ENCODE results near the gene TMEM209. TPM values are rescaled to one million over a fixed set of nuclear protein-coding genes. Genes with fewer than 3 reads are reported as not detected.

Gene TMEM209
- total RNA-seq, 2 donors from 2014 or later: 11.9 to 21.5 TPM

DNA sequence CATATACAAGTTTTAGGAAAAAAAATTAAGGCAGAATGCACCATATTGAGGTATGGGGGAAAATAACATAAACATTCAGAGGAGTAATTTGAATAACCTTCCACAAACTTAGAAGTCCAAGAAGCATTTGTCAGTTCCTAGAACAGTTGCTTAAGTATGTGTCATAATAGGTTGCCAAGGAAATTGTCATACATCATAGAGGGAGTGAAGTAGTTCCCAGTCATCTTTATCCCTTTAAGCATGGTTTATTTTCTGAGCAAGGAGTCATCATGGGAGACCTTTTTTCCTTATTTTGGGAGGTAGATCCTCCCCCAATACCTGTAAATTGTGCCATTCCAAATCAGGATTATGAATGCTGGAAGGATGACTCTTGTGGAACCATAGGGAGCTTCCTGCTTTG is 2.4 kb upstream of the TMEM209 start, which contains the start of gene SSMEM1:
Gene SSMEM1, plus strand, starts transcription at position 219 of the 400 bp plus-strand sequence. Its CDS starts 51 bp downstream, at position 270.
- H3K27me3 ChIP-seq (replicated peaks; ENCODE audit: insufficient read depth): no peaks in the 10 kb centered on the region
- H3K4me3 ChIP-seq: no peak within 1 kb of the TSS
- no peaks in the 10 kb centered on the region for H3K9me3 ChIP-seq
- intact Hi-C loops (cut with DNase I): no loop called here
- no peaks in the 10 kb centered on the region for H3K36me3 ChIP-seq
- H3K4me1 ChIP-seq (replicated peaks): no peaks in the 10 kb centered on the region
- no peak for DNase-seq (ENCODE audit: low spot score)
- TF ChIP-seq POLR2A (IDR thresholded peaks at IDR 0.05) (no peak), POLR2AphosphoS5 (IDR thresholded peaks at IDR 0.05) (no peak), CTCF (IDR thresholded peaks at IDR 0.05) (no peak)
- H3K27ac ChIP-seq: no peak within 1 kb of the TSS

DNA sequence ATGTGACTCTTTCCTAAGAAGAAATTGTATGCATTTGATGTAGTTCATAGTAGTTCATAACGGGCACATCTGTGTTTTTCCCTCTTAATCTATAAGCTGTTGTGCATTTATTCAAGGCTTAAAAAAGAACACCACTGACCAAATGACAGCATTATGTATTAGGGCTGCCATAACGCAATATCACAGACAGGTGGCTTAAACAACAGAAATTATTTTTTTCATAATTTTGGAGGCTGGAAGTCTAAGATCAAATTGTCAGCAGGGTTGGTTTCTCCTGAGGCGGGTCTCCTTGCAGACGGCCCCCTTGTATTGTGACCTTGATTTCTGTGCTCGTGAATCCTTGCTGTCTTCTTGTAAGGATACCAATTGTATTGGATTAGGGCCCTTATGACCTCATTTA is 1.8 kb upstream of the TMEM209 start:
- no peaks in the 10 kb centered on the region for H3K36me3 ChIP-seq
- no peak overlapping the region for H3K27ac ChIP-seq
- no peak for TF ChIP-seq CTCF (IDR thresholded peaks at IDR 0.05)
- TF ChIP-seq POLR2A (IDR thresholded peaks at IDR 0.05): no peak
- TF ChIP-seq POLR2AphosphoS5 (IDR thresholded peaks at IDR 0.05): no peak
- 86% methylated on average over 5 of the region's 5 CpGs for WGBS
- H3K27me3 ChIP-seq (replicated peaks; ENCODE audit: insufficient read depth): no peaks in the 10 kb centered on the region
- H3K4me3 ChIP-seq: no peak overlapping the region
- intact Hi-C loops (cut with DNase I): no loop called here
- no peak for DNase-seq (ENCODE audit: low spot score)
- no peaks in the 10 kb centered on the region for H3K9me3 ChIP-seq
- no peaks in the 10 kb centered on the region for H3K4me1 ChIP-seq (replicated peaks)

GRCh38 chr7:130201796-130202195 is 3.4 kb downstream of the TMEM209 start:
- no peaks in the 10 kb centered on the region for H3K27me3 ChIP-seq (replicated peaks; ENCODE audit: insufficient read depth)
- no peaks in the 10 kb centered on the region for H3K36me3 ChIP-seq
- no peak overlapping the region for H3K4me3 ChIP-seq
- no peaks in the 10 kb centered on the region for H3K4me1 ChIP-seq (replicated peaks)
- 79% methylated on average over 7 of the region's 7 CpGs for WGBS
- TF ChIP-seq POLR2A (IDR thresholded peaks at IDR 0.05): no peak
- no peak for TF ChIP-seq POLR2AphosphoS5 (IDR thresholded peaks at IDR 0.05)
- no peak for TF ChIP-seq CTCF (IDR thresholded peaks at IDR 0.05)
- H3K27ac ChIP-seq: no peak overlapping the region
- no peaks in the 10 kb centered on the region for H3K9me3 ChIP-seq
- intact Hi-C loops (cut with DNase I): no loop called here
- no peak for DNase-seq (ENCODE audit: low spot score)

DNA sequence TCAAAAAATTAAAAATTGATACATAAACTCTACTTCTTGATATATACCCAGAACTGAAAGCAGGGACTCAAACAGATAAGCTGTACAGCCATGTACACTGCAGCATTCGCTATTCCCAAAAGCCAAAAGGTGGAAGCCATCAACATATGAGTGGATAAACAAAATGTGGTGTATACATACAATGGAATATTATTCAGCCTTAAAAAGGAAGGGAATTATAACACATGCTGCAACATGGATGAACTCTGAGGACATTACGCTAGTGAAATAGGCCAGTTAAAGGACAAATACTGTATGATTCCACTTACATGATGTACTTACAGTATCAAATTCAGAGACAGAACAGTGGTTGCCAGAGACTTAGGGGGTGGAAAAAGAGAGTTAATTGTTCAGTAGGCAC is 8.1 kb downstream of the TMEM209 start:
- TF ChIP-seq POLR2AphosphoS5 (IDR thresholded peaks at IDR 0.05): no peak
- no peak for TF ChIP-seq POLR2A (IDR thresholded peaks at IDR 0.05)
- no peak for DNase-seq (ENCODE audit: low spot score)
- H3K4me1 ChIP-seq (replicated peaks): no peaks in the 10 kb centered on the region
- no peaks in the 10 kb centered on the region for H3K9me3 ChIP-seq
- no peak overlapping the region for H3K27ac ChIP-seq
- intact Hi-C loops (cut with DNase I): no loop called here
- WGBS: 50% methylated on average over 2 of the region's 2 CpGs
- H3K27me3 ChIP-seq (replicated peaks; ENCODE audit: insufficient read depth): no peaks in the 10 kb centered on the region
- H3K4me3 ChIP-seq: no peak overlapping the region
- H3K36me3 ChIP-seq: no peaks in the 10 kb centered on the region

DNA sequence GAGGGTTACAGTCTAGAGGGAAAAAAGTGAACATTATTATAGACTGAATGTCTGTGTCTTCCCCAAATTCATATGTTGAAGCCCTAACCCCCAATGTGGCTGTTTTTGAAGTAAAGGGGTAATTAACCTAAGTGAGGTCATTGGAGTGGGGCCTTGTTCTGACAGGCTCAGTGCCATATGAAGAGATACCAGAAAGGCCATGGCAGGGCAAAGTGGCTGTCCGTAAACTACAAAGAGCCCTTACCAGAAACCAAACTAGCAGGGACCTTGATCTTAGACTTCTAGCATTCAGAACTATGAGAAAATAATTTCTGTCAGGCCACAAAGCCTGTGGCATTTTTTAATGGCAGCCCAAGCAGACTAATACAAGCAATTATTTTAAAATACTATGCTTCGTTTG is 8.7 kb downstream of the TMEM209 start:
- Histone ChIP-seq H3K4me3 (no peak overlapping the region), H3K27me3 (replicated peaks; ENCODE audit: insufficient read depth) (no peaks in the 10 kb centered on the region), H3K36me3 (no peaks in the 10 kb centered on the region), H3K9me3 (no peaks in the 10 kb centered on the region), H3K27ac (no peak overlapping the region), H3K4me1 (replicated peaks) (no peaks in the 10 kb centered on the region)
- intact Hi-C loops (cut with DNase I): no loop called here
- WGBS: 100% methylated on average over 2 of the region's 2 CpGs
- DNase-seq (ENCODE audit: low spot score): no peak
- TF ChIP-seq POLR2A (IDR thresholded peaks at IDR 0.05) (no peak), POLR2AphosphoS5 (IDR thresholded peaks at IDR 0.05) (no peak), CTCF (IDR thresholded peaks at IDR 0.05) (no peak)

All from prostate gland (tissue), 2 donors.